Right lobe of liver (tissue), 6 donors: ENCODE data around the gene TLE3. TPM values are rescaled to one million over a fixed set of nuclear protein-coding genes. Genes with fewer than 3 reads are reported as not detected.
A peak's percentile ranks its signal among the peaks of the same experiment; 100 is the strongest.

Experiments used
- ATAC-seq, 4 donors: fragments of 200-7000 bp; cut with Tn5 transposase; one replicate each; pipeline ENCODE4 v1.9.1; 2020; ENCODE audit warnings: mild to moderate bottlenecking in 4 of 4, moderate library complexity in 4 of 4
- DNase-seq, 3 donors: peaks; one replicate each; pipeline ENCODE4 v3.0.0-alpha.2; 2020
- H3K27ac ChIP-seq, 3 donors: fragments of 200-600 bp; one replicate each; pipeline ENCODE4 v1.8.0; 2022
- H3K27me3 ChIP-seq, 2 donors: fragments of 200-600 bp; one replicate each; pipeline ENCODE4 v1.8.0; 2022
- H3K36me3 ChIP-seq, 4 donors: fragments of 200-600 bp; sonication (generic) in 1 of 4; one replicate each; pipeline versions ENCODE4 v1.5.1 to v1.8.0; 2017 to 2022; ENCODE audit warnings: control low read depth in 1 of 4
- H3K4me1 ChIP-seq, 4 donors: fragments of 200-600 bp; sonication (generic) in 1 of 4; one replicate each; pipeline versions ENCODE4 v1.5.1 to v1.8.0; 2017 to 2022; ENCODE audit warnings: control low read depth in 1 of 4
- H3K4me3 ChIP-seq, 3 donors: fragments of 200-600 bp; one replicate each; pipeline ENCODE4 v1.8.0; 2022
- H3K9me3 ChIP-seq, 4 donors: fragments of 200-600 bp; sonication (generic) in 1 of 4; one replicate each; pipeline versions ENCODE4 v1.5.1 to v1.8.0; 2017 to 2022; ENCODE audit warnings: control low read depth in 1 of 4
- CTCF ChIP-seq, 4 donors: fragments of 200-600 bp in 3 of 4; fragments of 450-650 bp in 1 of 4; IDR thresholded peaks; one replicate each; pipeline versions ENCODE4 v1.5.1 to v1.8.0; 2016 to 2022; ENCODE audit warnings: antibody characterized with exemption in 4 of 4, mild to moderate bottlenecking in 2 of 4
- POLR2A ChIP-seq: fragments of 450-650 bp; IDR thresholded peaks from one replicate; pipeline ENCODE4 v1.6.1; 2017; ENCODE audit warnings: antibody characterized with exemption, mild to moderate bottlenecking
- WGBS: methylation state at CpG from one replicate; pipeline ENCODE4 v1.1.6; 2018; ENCODE audit warnings: low coverage, low lambda C conversion rate; ENCODE audit not compliant: insufficient coverage; ENCODE audit errors: missing lambda C conversion rate; 5-methylcytosine and 5-hydroxymethylcytosine counted together
- intact Hi-C, 2 donors: fragments of 100-400 bp; cut with DNase I; formaldehyde crosslinking; loops; one replicate each; pipeline versions ENCODE4 v1.11.2 to v1.14.1; 2022
- total RNA-seq, 6 experiments: library from RNA; depleted of rRNA in 2 of 6; stranded (reverse); fragments of >200 nt in 2 of 6; fragmentation: NEBNext Ultra II Directional in 3 of 6; extraction: Animal tissue kit (Norgen Biotek cat#: 25700) in 3 of 6; gene quantifications; one replicate each; pipeline versions ENCODE4 v1.1.0 to v1.2.4, GENCODE V29; 2016 to 2023
- donor health status: DM: no; HTN: yes; CAD: no.
- donor health status: DM: no; HTN: no; CAD: no.
- donor health status: DM: no; HTN: no; CAD: no.
- donor health status: DM: no; HTN: yes; CAD: no.
- donor health status: DM: no; HTN: yes; CAD: no.

TLE3 gene
- total RNA-seq, 6 experiments from 2014 or later: 8.9 to 38.2 (median 21.2) TPM

GRCh38 chr15:70046679-70047369 is 50.9 kb downstream of the TLE3 start:
- H3K27ac ChIP-seq: no peak overlapping the region
- no CpG with 5 or more reads among the region's 5 CpGs for WGBS
- intact Hi-C loops: no loop called here
- H3K36me3 ChIP-seq: peaks cover 0 to 29% (median 13%) of the 10 kb centered on the region in 4 donors
- TF ChIP-seq POLR2A: no peak
- TF ChIP-seq CTCF (IDR thresholded peaks at IDR 0.05): no peak
- H3K27me3 ChIP-seq: no peaks in the 10 kb centered on the region
- no peaks in the 10 kb centered on the region for H3K4me1 ChIP-seq
- ATAC-seq: no peak
- peak in 1 of 3 donors; percentile 7 for DNase-seq
- H3K9me3 ChIP-seq: no peaks in the 10 kb centered on the region
- no peak overlapping the region for H3K4me3 ChIP-seq

GRCh38 chr15:70045045-70045444 is 52.7 kb downstream of the TLE3 start:
- DNase-seq: no peak
- ATAC-seq: no peak
- no peaks in the 10 kb centered on the region for H3K27me3 ChIP-seq
- TF ChIP-seq POLR2A (no peak), CTCF (IDR thresholded peaks at IDR 0.05) (no peak)
- no peaks in the 10 kb centered on the region for H3K4me1 ChIP-seq
- peaks cover 0 to 11% (median 3%) of the 10 kb centered on the region in 4 donors for H3K36me3 ChIP-seq
- intact Hi-C loops: no loop called here
- no peaks in the 10 kb centered on the region for H3K9me3 ChIP-seq
- H3K4me3 ChIP-seq: no peak overlapping the region
- H3K27ac ChIP-seq: no peak overlapping the region

- intact Hi-C loops: no loop called here
- Histone ChIP-seq H3K27me3 (no peaks in the 10 kb centered on the region), H3K4me1 (no peaks in the 10 kb centered on the region), H3K27ac (no peak overlapping the region), H3K9me3 (no peaks in the 10 kb centered on the region), H3K4me3 (no peak overlapping the region), H3K36me3 (peaks cover 0 to 2% (median 0%) of the 10 kb centered on the region in 4 donors)
- WGBS: 100% methylated on average over 2 of the region's 3 CpGs
- DNase-seq (peak in 1 of 3 donors; percentile 28), ATAC-seq (no peak)
- TF ChIP-seq POLR2A (no peak), CTCF (IDR thresholded peaks at IDR 0.05) (no peak)
Measured at GRCh38 chr15:70044168-70044567, 53.5 kb downstream of the TLE3 start.

- no peak for ATAC-seq
- TF ChIP-seq CTCF (IDR thresholded peaks at IDR 0.05) (no peak), POLR2A (no peak)
- no peaks in the 10 kb centered on the region for H3K9me3 ChIP-seq
- WGBS: 91% methylated on average over 1 of the region's 1 CpG
- no peaks in the 10 kb centered on the region for H3K36me3 ChIP-seq
- DNase-seq: no peak
- no peaks in the 10 kb centered on the region for H3K4me1 ChIP-seq
- H3K27me3 ChIP-seq: no peaks in the 10 kb centered on the region
- H3K4me3 ChIP-seq: no peak overlapping the region
- H3K27ac ChIP-seq: no peak overlapping the region
- intact Hi-C loops: no loop called here
Measured at GRCh38 chr15:70043590-70043989, 54.1 kb downstream of the TLE3 start.
